Activated naive CD4-positive, alpha-beta T cell treated with anti-CD3 and anti-CD28 coated beads for 36 hours (primary cell): ENCODE measurements around the gene PPP1R1A. TPM values are rescaled to one million over a fixed set of nuclear protein-coding genes. Genes with fewer than 3 reads are reported as not detected.

ENCODE experiments used
- CTCF ChIA-PET: fragments of 350-600 bp; sonication (Branson Sonifier 250); formaldehyde crosslinking; loops from one replicate; lab custom pipeline; 2021; ENCODE audit warnings: antibody characterized with exemption; lab: Charles Lee
- DNase-seq: peaks from one replicate; pipeline ENCODE4 v3.0.0-alpha.2; 2020
- H3K27ac Mint-ChIP-seq: one replicate; pipeline ENCODE4 v1.8.0; 2021; ENCODE audit warnings: mild to moderate bottlenecking, mixed read lengths
- H3K27me3 Mint-ChIP-seq: one replicate; pipeline ENCODE4 v1.8.0; 2021; ENCODE audit warnings: low read depth, mixed read lengths
- H3K36me3 Mint-ChIP-seq: one replicate; pipeline ENCODE4 v1.8.0; 2021; ENCODE audit warnings: low read depth, mixed read lengths
- H3K4me1 Mint-ChIP-seq: one replicate; pipeline ENCODE4 v1.8.0; 2021; ENCODE audit warnings: low read depth, mixed read lengths
- H3K4me3 Mint-ChIP-seq: one replicate; pipeline ENCODE4 v1.8.0; 2021; ENCODE audit warnings: mild to moderate bottlenecking, moderate library complexity, mixed read lengths
- H3K9me3 Mint-ChIP-seq: one replicate; pipeline ENCODE4 v1.8.0; 2021; ENCODE audit warnings: mixed read lengths
- intact Hi-C: fragments of 100-400 bp; cut with micrococcal nuclease; formaldehyde crosslinking; loops from one replicate; pipeline ENCODE4 v1.15.1; 2023
- total RNA-seq, 2 experiments: library from RNA; stranded (reverse); gene quantifications; one replicate each; pipeline ENCODE4 v1.2.3, GENCODE V29; 2021

PPP1R1A gene
- total RNA-seq, 2 experiments from 2014 or later = not detected

DNA sequence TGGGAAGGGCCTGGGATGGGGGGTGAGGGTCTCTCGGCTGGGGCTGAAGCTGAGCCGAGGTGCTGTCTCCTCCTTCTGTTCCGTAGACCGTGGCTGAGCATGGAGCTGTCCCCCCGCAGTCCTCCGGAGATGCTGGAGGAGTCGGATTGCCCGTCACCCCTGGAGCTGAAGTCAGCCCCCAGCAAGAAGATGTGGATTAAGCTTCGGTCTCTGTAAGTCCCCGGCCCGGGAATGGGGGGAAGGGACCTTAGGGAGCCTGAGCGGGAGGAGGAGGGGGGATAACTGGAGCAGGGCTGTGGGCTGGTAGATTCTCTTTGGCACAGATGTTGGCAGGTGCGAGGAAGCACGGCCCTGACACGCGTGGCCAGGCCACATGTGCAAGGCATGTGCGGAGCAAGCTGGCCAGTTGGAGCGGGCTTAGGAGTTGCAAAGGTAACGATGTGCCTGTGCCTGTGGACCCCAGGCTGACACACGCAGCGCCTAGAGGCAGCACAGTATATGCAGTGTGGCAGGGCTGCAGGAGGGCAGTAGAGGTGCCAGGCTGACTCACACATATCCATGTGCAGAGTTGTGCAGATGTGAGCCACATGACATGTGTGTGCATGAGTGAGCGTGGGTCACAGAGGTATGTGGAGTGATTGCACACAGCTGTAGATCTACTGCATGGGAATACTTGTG is 38.5 kb downstream of the PPP1R1A start:
- CTCF ChIA-PET = interaction anchor here (0.6 to 2.3 kb wide), 2 partner anchors 23 to 407 kb away, joined by 3 to 14 read pairs; no protein-coding TSS in a partner anchor
- DNase-seq = peak; percentile 63
- Mint-ChIP-seq H3K9me3 (no peaks in the 10 kb centered on the region), H3K27me3 (peaks cover 6% of the 10 kb centered on the region), H3K4me3 (peak overlapping the region; percentile 82), H3K4me1 (peaks cover 36% of the 10 kb centered on the region), H3K27ac (no peak overlapping the region), H3K36me3 (peaks cover 2% of the 10 kb centered on the region)
- intact Hi-C loops = loop anchor here (1.0 kb wide), 3 partner anchors 10 to 53 kb away; partner anchors contain the start of gene NCKAP1L

- no peak for DNase-seq
- H3K4me1 Mint-ChIP-seq = peaks cover 35% of the 10 kb centered on the region
- CTCF ChIA-PET = interaction anchor here (1.4 to 1.5 kb wide), 3 partner anchors 15 to 32 kb away, joined by 3 to 4 read pairs (median 3); no protein-coding TSS in a partner anchor
- no peak overlapping the region for H3K27ac Mint-ChIP-seq
- no peaks in the 10 kb centered on the region for H3K9me3 Mint-ChIP-seq
- intact Hi-C loops = no loop called here
- peaks cover 6% of the 10 kb centered on the region for H3K27me3 Mint-ChIP-seq
- H3K36me3 Mint-ChIP-seq = peaks cover 2% of the 10 kb centered on the region
- no peak overlapping the region for H3K4me3 Mint-ChIP-seq
These were observed 41.9 kb downstream of the PPP1R1A start for GRCh38 chr12:54546511-54546910.

DNA sequence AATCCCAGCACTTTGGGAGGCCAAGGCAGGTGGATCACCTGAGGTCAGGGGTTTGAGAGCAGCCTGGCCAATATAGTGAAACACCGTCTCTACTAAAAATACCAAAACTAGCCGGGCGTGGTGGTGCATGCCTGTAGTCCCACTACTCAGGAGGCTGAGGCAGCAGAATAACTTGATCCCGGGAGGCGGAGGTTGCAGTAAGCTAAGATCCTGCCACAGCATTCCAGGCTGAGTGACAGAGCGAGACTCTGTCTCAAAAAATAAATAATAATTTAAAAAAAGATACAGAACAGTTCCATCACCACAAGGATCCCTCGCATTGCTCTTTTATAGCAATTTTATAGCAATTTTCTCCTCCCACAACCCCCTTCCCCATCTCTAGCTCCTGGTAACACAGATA is 43.7 kb downstream of the PPP1R1A start:
- Mint-ChIP-seq H3K4me3 (no peak overlapping the region), H3K27ac (no peak overlapping the region), H3K4me1 (peaks cover 20% of the 10 kb centered on the region), H3K9me3 (no peaks in the 10 kb centered on the region), H3K36me3 (peaks cover 2% of the 10 kb centered on the region), H3K27me3 (no peaks in the 10 kb centered on the region)
- intact Hi-C loops = no loop called here
- no peak for DNase-seq
- CTCF ChIA-PET = no interaction called here

- CTCF ChIA-PET = interaction anchor here (0.9 to 1.3 kb wide), 3 partner anchors 16 to 144 kb away, joined by 3 to 7 read pairs (median 4); no protein-coding TSS in a partner anchor
- peaks cover 3% of the 10 kb centered on the region for H3K36me3 Mint-ChIP-seq
- DNase-seq = no peak
- peaks cover 13% of the 10 kb centered on the region for H3K4me1 Mint-ChIP-seq
- no peak overlapping the region for H3K4me3 Mint-ChIP-seq
- H3K9me3 Mint-ChIP-seq = no peaks in the 10 kb centered on the region
- intact Hi-C loops = no loop called here
- H3K27me3 Mint-ChIP-seq = no peaks in the 10 kb centered on the region
- H3K27ac Mint-ChIP-seq = peak overlapping the region; percentile 17
These were observed 44.9 kb downstream of the PPP1R1A start for GRCh38 chr12:54543526-54543925.

DNA sequence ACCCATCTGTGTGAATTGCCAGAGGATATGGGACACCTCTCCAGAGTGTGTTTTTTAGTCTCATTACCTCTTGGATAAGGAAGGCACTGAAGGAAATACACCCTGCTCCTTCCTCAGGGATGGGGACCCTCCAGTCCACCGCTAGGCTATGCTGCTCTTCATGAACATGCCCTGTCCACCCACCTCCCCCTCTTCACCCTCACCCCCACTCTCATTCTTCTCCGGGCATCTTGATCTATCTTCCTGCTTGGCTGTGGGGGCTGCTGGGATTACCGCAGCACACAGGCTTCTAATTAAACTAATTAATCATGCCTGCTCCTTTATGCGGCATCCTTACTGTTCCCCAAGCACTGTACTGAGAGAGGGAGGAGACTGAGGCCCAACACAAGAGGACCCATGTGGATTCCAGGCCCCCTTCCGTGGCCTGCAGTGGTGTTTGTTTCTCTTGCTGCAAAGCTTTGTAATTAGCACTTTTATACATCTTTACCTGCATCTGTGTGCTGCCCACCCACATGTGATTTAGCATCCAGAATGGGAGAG is 46.6 kb downstream of the PPP1R1A start:
- Mint-ChIP-seq H3K9me3 (no peaks in the 10 kb centered on the region), H3K36me3 (peaks cover 7% of the 10 kb centered on the region)

DNA sequence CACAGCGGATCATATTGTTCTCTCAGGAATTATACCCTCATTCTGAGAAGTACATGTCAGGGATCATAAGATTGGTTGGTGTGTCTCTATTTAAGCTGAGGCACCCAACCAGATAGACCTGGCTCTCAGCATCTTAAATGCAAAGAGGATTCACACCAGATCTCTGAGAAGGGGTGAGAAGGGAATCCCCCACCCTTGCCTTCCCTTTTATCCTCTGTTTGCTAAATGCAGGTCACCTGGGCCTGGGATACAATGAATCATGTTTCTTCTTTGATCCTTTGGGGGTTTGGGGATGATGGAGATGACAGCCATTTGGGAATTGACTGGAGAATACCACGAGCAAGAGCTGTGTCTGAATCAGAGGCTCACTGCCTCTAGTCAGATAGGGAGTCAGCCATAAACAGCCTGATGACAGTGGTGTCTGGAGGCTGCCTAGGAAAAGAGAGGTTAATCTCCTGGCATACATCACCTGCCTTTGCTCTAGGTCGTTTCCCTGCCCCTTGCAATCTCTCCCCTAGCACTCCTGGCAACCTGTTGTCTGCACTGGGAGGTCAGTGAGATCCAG is 50.2 kb downstream of the PPP1R1A start:
- CTCF ChIA-PET = interaction anchor here (3.1 kb wide), 1 partner anchor 10 kb away, joined by 21 read pairs; no protein-coding TSS in a partner anchor
- DNase-seq = peak; percentile 13
- no peaks in the 10 kb centered on the region for H3K27me3 Mint-ChIP-seq
- H3K27ac Mint-ChIP-seq = peak overlapping the region; percentile 50
- H3K4me3 Mint-ChIP-seq = no peak overlapping the region
- H3K9me3 Mint-ChIP-seq = no peaks in the 10 kb centered on the region
- peaks cover 29% of the 10 kb centered on the region for H3K4me1 Mint-ChIP-seq
- intact Hi-C loops = no loop called here
- peaks cover 32% of the 10 kb centered on the region for H3K36me3 Mint-ChIP-seq

More for the DNA sequence above, 46.6 kb downstream of the PPP1R1A start:
- intact Hi-C loops = no loop called here
- CTCF ChIA-PET = interaction anchor here (0.5 kb wide), 1 partner anchor 10 kb away, joined by 3 read pairs; no protein-coding TSS in a partner anchor
- DNase-seq = no peak
- no peak overlapping the region for H3K4me3 Mint-ChIP-seq
- H3K27me3 Mint-ChIP-seq = no peaks in the 10 kb centered on the region
- H3K4me1 Mint-ChIP-seq = peaks cover 5% of the 10 kb centered on the region
- H3K27ac Mint-ChIP-seq = no peak overlapping the region

DNA sequence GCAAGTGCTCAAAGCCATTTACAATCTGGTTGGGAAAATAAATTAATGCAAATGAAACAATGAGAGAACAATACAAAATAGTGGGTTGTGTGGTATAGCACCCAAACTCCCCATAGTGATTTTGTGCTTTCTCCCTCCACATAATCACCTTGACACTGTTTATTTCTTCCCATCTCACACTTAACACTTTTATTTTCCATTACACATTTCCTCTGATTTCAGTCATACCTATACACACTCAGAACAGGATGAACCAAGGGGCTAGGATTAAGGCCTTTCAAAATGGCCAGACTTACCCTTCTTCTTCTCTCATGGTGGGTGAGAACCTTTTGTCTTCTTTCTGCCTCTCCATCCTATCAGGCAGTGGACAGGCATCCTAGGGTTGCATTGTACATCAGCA is 53.0 kb downstream of the PPP1R1A start:
- Mint-ChIP-seq H3K9me3 (no peaks in the 10 kb centered on the region), H3K27me3 (no peaks in the 10 kb centered on the region), H3K4me3 (no peak overlapping the region), H3K36me3 (peaks cover 47% of the 10 kb centered on the region), H3K4me1 (peaks cover 35% of the 10 kb centered on the region), H3K27ac (peak overlapping the region; percentile 84)
- intact Hi-C loops = loop anchor here (1.0 kb wide), 1 partner anchor 13 kb away; no protein-coding TSS in a partner anchor
- CTCF ChIA-PET = interaction anchor here (1.0 to 1.4 kb wide), 2 partner anchors 8 to 9 kb away, joined by 3 to 6 read pairs; no protein-coding TSS in a partner anchor
- DNase-seq = no peak

GRCh38 chr12:54529581-54529980 is 58.9 kb downstream of the PPP1R1A start:
- Mint-ChIP-seq H3K9me3 (no peaks in the 10 kb centered on the region), H3K4me1 (peaks cover 17% of the 10 kb centered on the region), H3K27me3 (no peaks in the 10 kb centered on the region), H3K27ac (no peak overlapping the region), H3K36me3 (peaks cover 37% of the 10 kb centered on the region), H3K4me3 (no peak overlapping the region)
- intact Hi-C loops = loop anchor here (5.0 kb wide), 1 partner anchor 68 kb away; no protein-coding TSS in a partner anchor
- no peak for DNase-seq
- CTCF ChIA-PET = interaction anchor here (0.7 to 1.5 kb wide), 4 partner anchors 10 to 269 kb away, joined by 3 to 5 read pairs (median 4); no protein-coding TSS in a partner anchor

Other genes with a start within 250 kb of the PPP1R1A start
- 1 to 10 TPM; 1.2 TPM for gene GPR84, start 224.2 kb downstream of the PPP1R1A start, total RNA-seq
- 1 to 10 TPM in 1 of 2 experiments, under 1 TPM in 1; 0.93 to 1.1 TPM for gene ZNF385A, start 203.9 kb downstream of the PPP1R1A start, total RNA-seq
- 10 to 100 TPM; 17.9 to 18.4 TPM for gene ITGA5, start 169.4 kb downstream of the PPP1R1A start, total RNA-seq
- 1 to 10 TPM; 8.1 to 8.6 TPM for gene GTSF1, start 115.1 kb downstream of the PPP1R1A start, total RNA-seq
- 100 to 1,000 TPM; 138 to 149 TPM for gene NCKAP1L, start 90.9 kb downstream of the PPP1R1A start, total RNA-seq
- 1 to 10 TPM; 7.5 to 8.5 TPM for gene PDE1B, start 39.1 kb downstream of the PPP1R1A start, total RNA-seq
- not detected for gene LACRT, start 46.2 kb upstream of the PPP1R1A start, total RNA-seq
- not detected for gene DCD, start 59.7 kb upstream of the PPP1R1A start, total RNA-seq